Bone marrow (tissue), 2 donors: ENCODE results near the gene TYK2.
A peak's percentile ranks its signal among the peaks of the same experiment; 100 is the strongest.

ENCODE experiments used
- DNase-seq, 2 donors: peaks; one replicate each; lab custom pipeline; 2025; lab: John Stamatoyannopoulos, UW

Gene TYK2

DNA sequence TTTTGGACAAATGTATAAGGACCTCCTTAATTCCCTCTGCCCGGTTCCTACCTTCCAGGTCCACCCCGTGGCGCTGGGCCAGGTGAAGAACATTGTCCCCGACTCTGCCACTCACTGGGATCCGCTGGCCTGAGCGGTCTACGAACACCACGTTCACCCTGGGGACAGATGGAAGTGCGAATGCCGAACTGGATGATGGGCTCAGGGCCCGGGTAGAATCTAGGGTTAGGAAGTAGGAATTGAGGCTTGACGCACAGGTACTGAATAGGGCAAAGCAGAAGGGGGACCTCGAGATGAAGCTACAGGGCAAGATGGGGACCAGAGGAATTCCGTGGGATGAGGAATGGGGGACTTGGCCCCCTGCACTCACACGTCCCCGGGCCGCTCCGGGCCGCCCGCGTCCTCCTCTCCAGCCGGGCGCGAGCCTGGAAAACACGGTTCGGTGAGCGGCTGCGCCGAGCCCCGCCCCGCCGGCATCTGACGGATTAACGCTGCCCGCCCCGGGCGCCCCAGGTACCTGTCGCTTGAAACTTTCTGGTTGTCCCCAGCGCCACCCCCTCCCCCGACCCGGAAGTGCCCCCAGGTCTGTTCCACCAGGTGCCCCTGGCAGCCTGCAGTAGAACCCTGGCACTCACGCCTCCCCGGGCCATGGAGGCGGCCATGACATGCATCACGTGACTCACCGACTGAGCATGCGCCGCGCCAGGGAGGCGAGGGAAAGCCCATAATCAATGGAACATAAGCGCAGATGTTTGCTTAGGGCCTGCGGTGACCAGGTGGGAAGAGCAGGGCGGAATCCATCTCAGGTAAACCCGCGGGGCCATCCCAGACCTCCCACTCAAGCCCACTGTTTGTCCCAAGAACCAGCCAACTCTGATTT, 64.8 kb downstream of the TYK2 start, which contains the start of gene FDX2:
Gene FDX2 (minus strand): TSS at position 681 of the 880 bp plus-strand sequence. CDS start 19 bp downstream, at position 662.
- DNase-seq = peak in 1 of 2 donors; percentile 77

DNA sequence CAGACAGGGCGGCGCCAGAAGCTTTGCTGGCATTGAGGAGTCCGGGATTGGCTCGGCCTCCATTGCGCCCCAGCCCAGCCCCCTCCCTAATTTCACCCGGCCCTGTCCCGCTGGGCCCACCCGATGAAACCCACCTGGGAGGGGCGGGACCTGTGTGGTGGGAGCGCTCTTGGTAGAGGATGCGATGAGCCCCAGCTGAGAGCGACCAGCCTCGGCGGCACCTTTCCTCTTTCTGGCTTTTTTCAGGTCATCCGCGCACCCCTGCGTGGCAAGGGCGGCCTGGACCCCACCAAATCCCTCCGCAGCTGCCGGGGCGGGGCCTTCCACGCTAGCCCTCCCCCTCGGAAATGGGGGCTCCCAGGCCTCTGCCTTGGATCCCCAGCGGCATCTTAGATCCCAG, 70.9 kb downstream of the TYK2 start, which contains the start of gene ZGLP1:
Gene ZGLP1 (minus strand): TSS at position 393 of the 400 bp plus-strand sequence.
- no peak for DNase-seq

DNA sequence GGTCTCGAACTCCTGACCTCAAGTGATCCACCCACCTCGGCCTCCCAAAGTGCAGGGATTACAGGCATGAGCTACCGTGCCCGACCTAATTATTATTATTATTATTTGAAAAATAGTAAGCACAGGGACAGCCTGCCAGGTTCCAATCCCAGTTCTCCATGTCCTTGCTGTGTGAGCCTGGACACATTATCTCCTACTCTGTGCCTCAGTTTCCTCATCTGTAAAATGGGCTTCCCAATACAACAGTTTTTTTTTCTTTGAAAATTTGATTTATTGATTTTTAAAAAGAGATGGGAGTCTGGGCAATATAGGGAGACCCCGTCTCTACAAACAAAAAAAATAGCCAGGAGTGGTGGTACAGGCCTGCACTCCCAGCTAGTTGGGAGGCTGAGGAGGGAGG, 74.0 kb downstream of the TYK2 start:
- no peak for DNase-seq

DNA sequence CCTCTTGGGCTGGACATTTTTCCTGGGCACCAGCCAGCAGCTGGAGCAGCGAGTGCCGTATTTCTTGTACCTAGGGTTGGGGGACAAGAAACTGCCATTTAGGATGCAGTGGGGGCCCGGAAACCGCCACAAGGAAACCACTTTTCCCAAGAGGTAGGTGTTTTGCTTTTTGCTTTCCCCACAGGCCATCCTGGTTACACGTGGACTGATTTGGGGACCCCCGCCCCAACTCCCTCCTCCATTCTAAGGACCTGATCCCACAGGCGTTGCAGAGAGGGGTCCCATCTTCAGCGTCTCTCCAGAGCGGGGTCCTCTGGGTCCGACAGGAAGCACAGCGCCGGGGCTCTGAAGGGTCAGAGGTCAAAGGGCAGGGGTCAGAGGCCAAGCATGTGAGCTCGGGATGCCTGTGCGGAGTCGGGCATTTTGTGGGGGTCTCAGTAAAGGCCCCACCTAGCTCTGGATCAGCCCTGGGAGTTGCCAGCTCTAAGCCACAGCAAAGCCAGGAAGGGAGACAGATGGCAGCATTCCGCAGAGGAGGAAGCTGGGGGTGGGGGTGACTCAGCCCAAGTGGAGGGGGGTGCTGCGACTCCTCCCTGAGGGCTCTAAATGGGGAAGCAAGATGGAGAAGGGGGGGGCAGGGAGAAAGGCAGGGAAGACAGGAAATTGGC, 75.1 kb downstream of the TYK2 start:
- DNase-seq = peak; percentile 34 to 81
